NCI-H1694 (cell line): ENCODE measurements around the gene MFSD6.
"Not testable (repeated sequence)": the region's sequence is repeated elsewhere in the genome, so short reads cannot be mapped to it uniquely, and the experiment has no call there.

ENCODE experiments used
- DNase-seq: peaks from one replicate; lab custom pipeline; 2025; lab: John Stamatoyannopoulos, UW

Gene MFSD6

DNA sequence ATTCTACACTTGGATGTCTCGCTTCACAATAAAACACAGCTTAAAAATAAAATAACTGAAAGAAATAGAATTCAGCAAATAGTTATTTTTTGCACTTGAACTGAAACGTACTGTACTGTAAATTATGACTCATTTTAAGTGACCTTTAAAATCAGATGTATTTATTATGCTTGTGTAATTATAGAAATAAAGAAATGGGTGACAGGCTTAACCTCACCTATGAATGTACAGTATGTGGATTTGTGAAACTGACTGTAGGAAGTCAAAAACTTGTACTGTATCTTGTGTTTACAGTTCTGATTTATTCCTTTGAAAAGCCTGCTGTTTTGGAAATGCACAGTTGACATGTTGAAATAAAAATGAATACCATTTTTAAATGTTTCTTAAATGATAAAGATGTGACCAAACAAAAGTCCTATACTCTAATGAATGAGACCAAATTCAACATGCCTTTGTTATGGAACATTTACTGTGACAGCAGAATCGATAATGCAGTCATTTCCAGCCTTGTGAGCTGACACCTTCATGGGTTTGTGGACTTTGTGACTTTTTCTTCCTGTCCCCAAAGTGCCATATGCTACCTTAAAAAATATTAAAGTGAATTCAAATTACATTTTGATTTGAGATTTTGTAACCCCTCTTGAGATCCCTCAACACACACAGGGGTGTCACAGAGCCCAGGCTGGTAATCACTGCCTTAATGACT, 93.7 kb downstream of the MFSD6 start:
- DNase-seq: no peak

DNA sequence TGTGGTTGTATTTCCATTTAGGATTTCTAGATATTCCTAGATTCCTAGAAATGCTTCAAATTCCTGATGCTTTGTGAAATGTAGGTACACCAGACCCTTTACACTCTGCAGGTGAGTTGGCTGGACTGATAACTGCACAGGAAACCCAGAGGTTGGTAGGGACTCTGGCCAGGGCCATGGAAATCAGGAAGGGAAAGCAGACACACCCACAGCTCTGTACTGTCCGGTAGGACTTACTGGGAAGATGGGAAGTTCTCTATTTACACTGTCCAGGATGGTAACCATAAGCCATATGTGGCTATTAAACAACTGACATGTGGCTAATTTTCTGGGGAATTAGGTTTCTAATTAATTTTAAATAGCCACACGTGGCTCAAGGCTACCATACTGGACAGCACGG, 94.9 kb downstream of the MFSD6 start:
- no peak for DNase-seq

GRCh38 chr2:190504912-190505311, 96.8 kb downstream of the MFSD6 start:
- no peak for DNase-seq

DNA sequence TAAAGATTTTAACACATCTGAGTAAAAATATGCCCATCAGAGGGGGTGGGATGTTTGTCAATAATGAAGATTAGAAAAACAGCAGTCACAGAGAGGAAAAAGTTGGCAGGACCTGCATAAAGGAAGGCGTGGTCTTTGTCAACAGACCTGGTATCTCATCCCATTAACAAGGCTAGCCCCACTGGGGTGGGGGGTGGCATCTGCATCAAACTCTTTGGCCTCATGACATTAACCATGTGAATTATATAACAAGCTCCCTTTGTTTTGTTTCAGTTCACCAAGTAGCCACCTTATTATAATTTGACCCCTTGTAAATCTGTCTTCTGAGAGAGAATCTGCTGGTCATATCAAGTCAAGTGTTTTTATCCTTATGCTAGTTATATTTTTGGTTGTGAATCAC, 97.5 kb downstream of the MFSD6 start:
- DNase-seq: no peak

DNA sequence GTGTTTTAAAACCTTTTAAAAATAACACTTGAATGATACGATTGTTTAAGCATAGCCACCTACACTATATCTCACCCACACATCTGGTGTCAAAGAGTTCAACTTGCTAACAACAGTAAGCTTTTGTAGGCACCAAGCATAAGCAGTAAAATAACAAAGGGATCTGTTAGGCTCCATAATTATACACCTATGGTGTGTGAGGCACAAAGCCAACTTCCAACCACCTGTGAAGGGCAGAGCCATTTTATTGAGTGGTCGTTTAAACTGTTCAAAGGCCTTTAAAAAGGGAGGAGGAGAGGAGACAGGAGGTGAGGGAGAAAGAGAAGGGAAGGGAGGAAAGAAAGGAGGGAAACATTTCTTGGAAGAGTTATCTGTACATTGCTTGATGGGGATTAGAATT, 98.5 kb downstream of the MFSD6 start:
- DNase-seq: no peak

- DNase-seq: no peak
Observed at GRCh38 chr2:190507135-190507534, 99.0 kb downstream of the MFSD6 start.

GRCh38 chr2:190509895-190510294, 101.7 kb downstream of the MFSD6 start:
- not testable (repeated sequence) for DNase-seq

DNA sequence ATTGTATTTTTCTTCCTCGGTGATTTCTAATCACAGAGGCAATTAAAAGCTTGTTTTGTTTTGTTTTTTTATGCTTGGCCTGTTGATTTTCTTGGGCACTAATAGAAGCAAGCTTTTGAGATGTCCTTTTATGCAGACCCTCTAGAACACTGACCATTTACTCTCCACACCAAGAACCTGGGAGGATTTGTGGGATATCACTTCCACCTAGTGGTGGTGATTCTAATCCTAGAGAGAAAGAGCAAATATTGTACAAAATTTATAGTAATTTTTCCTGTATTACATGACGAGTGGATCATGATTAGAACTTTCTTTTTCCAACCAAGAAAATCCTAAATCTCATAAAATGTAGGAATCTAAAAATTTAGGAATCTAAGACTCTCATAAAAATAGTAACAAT, 102.9 kb downstream of the MFSD6 start:
- DNase-seq: no peak

GRCh38 chr2:190512539-190513095, 104.5 kb downstream of the MFSD6 start:
- no peak for DNase-seq

DNA sequence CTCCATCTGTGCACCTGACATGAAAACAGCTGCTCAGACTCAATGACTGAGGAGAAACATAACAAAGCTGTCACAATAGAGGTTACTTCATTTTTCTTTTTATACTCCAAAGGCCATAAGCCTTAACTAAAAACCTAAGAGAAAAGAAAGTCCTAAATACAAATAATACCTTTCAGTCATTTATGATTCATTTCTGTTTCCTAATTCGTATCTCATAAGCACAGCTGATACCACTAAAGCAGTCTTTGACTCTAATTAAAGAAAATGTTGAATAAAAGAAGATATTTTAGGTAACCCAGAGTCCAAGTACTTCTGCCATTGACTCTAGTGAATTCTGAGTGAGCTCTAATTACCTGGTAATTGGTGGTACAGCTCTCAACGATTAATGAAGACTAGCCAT, 105.7 kb downstream of the MFSD6 start:
- DNase-seq: no peak

GRCh38 chr2:190514676-190515075, 106.5 kb downstream of the MFSD6 start:
- no peak for DNase-seq

DNA sequence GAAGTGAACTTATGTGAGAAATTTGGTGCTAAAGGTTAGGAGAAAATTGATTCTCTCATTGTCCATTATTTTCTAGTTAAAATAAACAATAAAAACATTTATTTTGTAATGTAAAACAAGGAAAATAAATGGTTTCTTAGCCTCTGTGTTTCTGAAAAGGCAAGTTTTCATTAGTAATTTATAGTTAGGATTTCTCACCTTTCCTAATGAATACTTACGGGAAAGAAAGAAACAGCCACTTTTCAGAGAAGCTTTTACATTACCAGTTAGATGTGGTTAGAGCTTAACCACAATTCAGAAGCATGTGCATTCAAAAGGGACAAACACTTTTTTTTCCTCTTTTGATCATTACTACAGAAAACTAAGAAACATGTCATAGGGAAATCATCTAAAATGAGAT, 107.5 kb downstream of the MFSD6 start:
- DNase-seq: no peak

DNA sequence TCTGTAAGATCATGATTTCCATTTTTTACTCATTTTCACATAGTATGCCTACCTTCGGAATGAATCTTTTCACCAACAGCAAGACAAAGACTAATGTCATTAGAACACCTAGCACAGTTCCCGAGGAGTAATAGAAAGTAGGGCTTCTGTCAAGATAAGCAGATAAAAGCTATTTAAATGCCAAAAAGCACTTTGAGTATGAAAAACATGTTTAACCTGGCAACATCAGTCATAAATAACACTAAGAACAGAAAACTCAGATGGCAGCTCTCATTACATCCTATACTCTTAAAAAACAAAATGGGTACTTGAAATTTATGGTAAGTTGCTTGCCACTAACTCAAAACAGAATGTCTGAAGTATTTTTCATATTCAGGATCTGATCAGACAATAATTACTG, 109.3 kb downstream of the MFSD6 start:
- no peak for DNase-seq

- DNase-seq: no peak
Observed at GRCh38 chr2:190519975-190520767, 112.0 kb downstream of the MFSD6 start.

GRCh38 chr2:190524928-190525327, 116.8 kb downstream of the MFSD6 start:
- DNase-seq: no peak

DNA sequence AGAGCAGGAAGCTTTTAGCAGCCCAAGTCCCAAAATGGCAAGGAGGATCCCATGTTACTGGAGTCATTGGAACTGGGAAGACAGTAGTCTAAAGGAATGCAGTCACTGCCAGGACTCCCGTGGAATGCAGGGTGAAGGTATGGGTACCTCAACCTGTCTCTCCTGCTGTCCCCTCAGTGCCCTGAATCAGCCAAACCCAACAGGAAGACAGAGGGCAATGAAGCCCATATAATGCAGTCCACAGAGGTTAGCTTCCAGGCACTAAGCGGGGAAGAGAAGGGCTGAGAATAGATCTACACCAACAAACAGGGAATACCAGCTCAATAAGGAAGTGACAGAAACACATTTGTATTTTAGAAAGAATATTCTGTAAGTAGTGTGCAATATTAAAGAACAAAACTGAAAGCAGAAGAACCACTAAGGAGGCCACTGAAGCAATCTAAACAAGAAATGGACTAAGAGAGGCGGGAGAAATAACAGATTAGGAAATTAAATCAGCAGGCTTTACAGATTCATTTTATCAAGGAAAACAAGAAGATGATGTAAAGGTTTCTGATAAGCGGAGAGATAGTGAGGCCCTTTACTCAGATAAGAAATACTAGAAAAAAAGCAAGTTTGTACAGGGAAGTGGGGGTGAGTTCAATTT, 118.1 kb downstream of the MFSD6 start:
- DNase-seq: no peak

DNA sequence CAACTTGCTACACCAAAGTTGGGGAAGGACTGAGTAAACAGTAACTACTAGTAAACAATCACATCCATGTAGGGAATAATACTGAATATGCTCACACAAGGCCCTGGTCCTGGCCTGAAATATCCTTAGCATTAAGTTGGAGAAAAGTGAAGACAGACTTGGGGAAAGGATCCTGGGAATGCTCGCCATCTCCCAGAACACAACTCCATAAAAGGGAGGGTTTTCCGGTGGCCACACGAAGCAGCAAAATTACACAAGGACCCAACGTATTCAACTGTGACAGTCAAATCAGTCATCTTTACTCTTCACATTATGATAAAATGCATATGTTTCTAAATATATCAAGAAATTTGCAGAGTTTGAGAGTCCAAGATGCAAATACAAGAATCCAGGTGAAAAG, 119.1 kb downstream of the MFSD6 start:
- no peak for DNase-seq

GRCh38 chr2:190527918-190528317, 119.8 kb downstream of the MFSD6 start:
- DNase-seq: no peak

DNA sequence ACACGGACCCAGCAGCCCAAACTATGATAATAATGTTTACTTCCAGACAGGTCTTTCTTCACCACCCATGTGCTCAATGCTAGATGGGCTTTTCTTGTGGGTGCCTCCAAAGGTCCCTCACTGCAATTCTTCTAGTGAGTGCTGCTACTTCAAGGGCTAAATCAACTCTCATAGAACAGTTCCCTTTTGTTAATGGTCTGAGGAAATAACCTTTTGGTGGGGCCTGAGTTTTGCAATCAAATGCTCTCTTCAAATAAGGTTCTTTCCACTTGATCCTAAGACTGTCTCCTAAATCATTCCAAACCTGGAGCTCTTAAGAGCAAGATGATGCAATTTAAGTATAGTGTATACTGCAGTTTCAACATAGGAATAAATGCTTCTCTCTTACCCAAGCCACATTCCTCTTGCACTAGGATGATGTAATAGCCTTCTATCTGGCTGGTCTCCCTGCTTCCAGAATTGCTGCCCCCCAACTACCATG, 120.4 kb downstream of the MFSD6 start:
- no peak for DNase-seq

DNA sequence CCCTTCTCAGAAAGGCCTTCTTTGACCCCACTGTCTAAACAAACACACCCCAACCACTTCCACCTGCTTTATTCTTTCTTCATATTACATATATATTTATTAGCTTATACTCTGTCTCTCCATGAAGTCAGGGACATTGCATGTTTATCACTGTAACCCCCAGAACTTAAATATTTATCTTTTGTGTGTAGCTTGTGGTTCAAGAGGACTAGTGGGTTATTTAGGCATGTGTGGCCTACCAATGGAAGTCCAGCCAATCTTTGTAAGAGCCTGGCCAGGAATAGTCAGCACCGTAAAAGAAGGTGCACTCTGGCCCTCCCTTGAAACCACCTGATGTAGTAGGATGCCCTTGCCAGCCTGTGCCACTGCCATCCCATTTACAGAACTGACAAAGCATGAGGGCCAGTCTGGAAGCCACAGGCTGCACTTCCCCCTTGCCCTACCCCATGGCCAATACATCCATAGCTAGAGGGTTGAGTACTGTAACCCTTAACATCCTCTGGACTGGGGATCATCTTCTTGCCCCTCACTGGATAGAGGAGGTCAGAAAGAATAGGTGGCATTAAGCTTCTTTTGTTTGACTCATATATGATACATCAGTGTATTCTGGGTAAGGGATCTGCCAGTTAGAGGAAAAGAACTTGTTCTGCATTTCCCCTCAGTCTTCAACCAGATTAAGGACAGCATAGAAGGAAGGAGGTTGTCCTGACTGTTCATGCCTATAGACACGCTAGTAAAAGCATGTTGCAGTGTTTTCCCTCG, 121.5 kb downstream of the MFSD6 start:
- DNase-seq: no peak

- DNase-seq: no peak
Observed at GRCh38 chr2:190530248-190530900, 122.2 kb downstream of the MFSD6 start.
